ENCODE data around the gene KRTAP22-2. TPM values are rescaled to one million over a fixed set of nuclear protein-coding genes. Genes with fewer than 3 reads are reported as not detected.

Gene KRTAP22-2
- total and polyA plus RNA-seq, 2 of the 4 experiments (the other 2 are of a cell fraction), result not detected

DNA sequence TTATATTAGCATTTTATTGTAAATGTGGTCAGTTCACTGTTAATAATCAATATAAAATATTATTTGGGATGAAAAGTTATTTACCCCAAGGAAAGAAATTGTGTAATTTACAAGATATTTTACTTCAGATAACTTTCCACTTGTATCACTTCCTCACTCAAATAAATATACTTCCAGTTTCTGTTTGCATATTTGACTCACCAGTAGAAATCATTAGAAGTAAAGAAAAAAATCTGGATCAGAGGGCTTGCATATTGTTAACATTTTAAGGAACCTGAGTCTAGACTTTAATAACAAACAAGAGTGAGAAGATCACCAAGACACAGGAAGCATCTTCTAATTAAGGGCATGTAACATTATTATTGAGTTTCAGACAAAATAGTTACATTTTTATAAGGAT lies 29.9 kb upstream of the KRTAP22-2 start:
- Histone ChIP-seq H3K9ac (ENCODE audit: low read depth, low read length) (no peak overlapping the region), H3K4me1 (ENCODE audit: control insufficient read depth, insufficient read depth, low read length) (no peaks in the 10 kb centered on the region), H4K5ac (ENCODE audit: low read depth, low read length) (no peak overlapping the region), H3K27ac (ENCODE audit: insufficient read depth, low read length) (no peak overlapping the region), H2AFZ (replicated peaks; ENCODE audit: low read length, poor library complexity) (no peak overlapping the region), H2BK15ac (ENCODE audit: low read depth, low read length) (no peak overlapping the region), H2BK5ac (ENCODE audit: low read depth, low read length, poor library complexity, severe bottlenecking) (no peak overlapping the region), H3K14ac (replicated peaks; ENCODE audit: low read depth, low read length) (no peak overlapping the region), H3K4me2 (ENCODE audit: low read depth, low read length) (no peak overlapping the region), H3K9me1 (ENCODE audit: insufficient read depth, low read length) (no peaks in the 10 kb centered on the region), H4K20me1 (ENCODE audit: insufficient read depth, low read length) (no peaks in the 10 kb centered on the region), H2AK5ac (ENCODE audit: low read depth, low read length) (no peak overlapping the region), H2BK20ac (ENCODE audit: low read depth, low read length) (no peak overlapping the region), H2AK9ac (replicated peaks; ENCODE audit: low read depth, low read length, poor library complexity) (no peak overlapping the region), H2BK120ac (ENCODE audit: low read depth, low read length) (no peak overlapping the region), H3K56ac (ENCODE audit: extremely low read depth, insufficient read depth, low read length) (no peak overlapping the region), H4K91ac (ENCODE audit: insufficient read depth, low read depth, low read length) (no peak overlapping the region), H3K79me1 (ENCODE audit: low read depth in 1 of 2, low read length in 2 of 2) (no peaks in the 10 kb centered on the region), H3K4me3 (ENCODE audit: insufficient read depth, low read depth, low read length) (no peak overlapping the region), H3K36me3 (ENCODE audit: control insufficient read depth, insufficient read depth, low read length) (no peaks in the 10 kb centered on the region), H3K27me3 (ENCODE audit: control insufficient read depth, insufficient read depth, low read length) (no peaks in the 10 kb centered on the region), H3K18ac (ENCODE audit: low read depth, low read length) (no peak overlapping the region), H3K9me3 (ENCODE audit: control insufficient read depth, insufficient read depth, low read length) (peaks cover 15% of the 10 kb centered on the region), H4K8ac (ENCODE audit: low read depth in 2 of 2, low read length in 2 of 2) (no peak overlapping the region), H3K4ac (ENCODE audit: low read depth, low read length) (no peak overlapping the region), H3K23ac (ENCODE audit: low read depth, low read length) (no peak overlapping the region)
- TF ChIP-seq NFE2L2 (IDR thresholded peaks at IDR 0.05; ENCODE audit: low read depth, low read length), result no peak
- TF ChIP-seq MAZ (IDR thresholded peaks at IDR 0.05; ENCODE audit: borderline replicate concordance, low read depth, low read length), result no peak
- no peak for TF ChIP-seq RFX5 (IDR thresholded peaks at IDR 0.05; ENCODE audit: low read depth, low read length)
- no peak for TF ChIP-seq BHLHE40 (IDR thresholded peaks at IDR 0.05; ENCODE audit: low read depth, low read length)
- TF ChIP-seq MAFK (IDR thresholded peaks at IDR 0.05; ENCODE audit: low read depth, low read length), result no peak
- TF ChIP-seq SMC3 (IDR thresholded peaks at IDR 0.05; ENCODE audit: low read depth, low read length), result no peak
- no peak for TF ChIP-seq FOS (IDR thresholded peaks at IDR 0.05; ENCODE audit: low read depth, low read length)
- TF ChIP-seq, protein P1, sequence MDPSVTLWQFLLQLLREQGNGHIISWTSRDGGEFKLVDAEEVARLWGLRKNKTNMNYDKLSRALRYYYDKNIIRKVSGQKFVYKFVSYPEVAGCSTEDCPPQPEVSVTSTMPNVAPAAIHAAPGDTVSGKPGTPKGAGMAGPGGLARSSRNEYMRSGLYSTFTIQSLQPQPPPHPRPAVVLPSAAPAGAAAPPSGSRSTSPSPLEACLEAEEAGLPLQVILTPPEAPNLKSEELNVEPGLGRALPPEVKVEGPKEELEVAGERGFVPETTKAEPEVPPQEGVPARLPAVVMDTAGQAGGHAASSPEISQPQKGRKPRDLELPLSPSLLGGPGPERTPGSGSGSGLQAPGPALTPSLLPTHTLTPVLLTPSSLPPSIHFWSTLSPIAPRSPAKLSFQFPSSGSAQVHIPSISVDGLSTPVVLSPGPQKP (IDR thresholded peaks at IDR 0.05; ENCODE audit: borderline replicate concordance, low read depth, low read length), result no peak
- no peak for TF ChIP-seq POLR2A (IDR thresholded peaks at IDR 0.05; ENCODE audit: low read depth, low read length)
- TF ChIP-seq RAD21 (IDR thresholded peaks at IDR 0.05; ENCODE audit: low read length), result no peak
- no peak for TF ChIP-seq MXI1 (IDR thresholded peaks at IDR 0.05; ENCODE audit: borderline replicate concordance, low read depth, low read length)
- no peak for TF ChIP-seq RCOR1 (IDR thresholded peaks at IDR 0.05; ENCODE audit: insufficient replicate concordance, low read length)
- TF ChIP-seq, protein P2, sequence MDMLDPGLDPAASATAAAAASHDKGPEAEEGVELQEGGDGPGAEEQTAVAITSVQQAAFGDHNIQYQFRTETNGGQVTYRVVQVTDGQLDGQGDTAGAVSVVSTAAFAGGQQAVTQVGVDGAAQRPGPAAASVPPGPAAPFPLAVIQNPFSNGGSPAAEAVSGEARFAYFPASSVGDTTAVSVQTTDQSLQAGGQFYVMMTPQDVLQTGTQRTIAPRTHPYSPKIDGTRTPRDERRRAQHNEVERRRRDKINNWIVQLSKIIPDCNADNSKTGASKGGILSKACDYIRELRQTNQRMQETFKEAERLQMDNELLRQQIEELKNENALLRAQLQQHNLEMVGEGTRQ (IDR thresholded peaks at IDR 0.05; ENCODE audit: low read depth, low read length), result no peak
- TF ChIP-seq, protein P3, sequence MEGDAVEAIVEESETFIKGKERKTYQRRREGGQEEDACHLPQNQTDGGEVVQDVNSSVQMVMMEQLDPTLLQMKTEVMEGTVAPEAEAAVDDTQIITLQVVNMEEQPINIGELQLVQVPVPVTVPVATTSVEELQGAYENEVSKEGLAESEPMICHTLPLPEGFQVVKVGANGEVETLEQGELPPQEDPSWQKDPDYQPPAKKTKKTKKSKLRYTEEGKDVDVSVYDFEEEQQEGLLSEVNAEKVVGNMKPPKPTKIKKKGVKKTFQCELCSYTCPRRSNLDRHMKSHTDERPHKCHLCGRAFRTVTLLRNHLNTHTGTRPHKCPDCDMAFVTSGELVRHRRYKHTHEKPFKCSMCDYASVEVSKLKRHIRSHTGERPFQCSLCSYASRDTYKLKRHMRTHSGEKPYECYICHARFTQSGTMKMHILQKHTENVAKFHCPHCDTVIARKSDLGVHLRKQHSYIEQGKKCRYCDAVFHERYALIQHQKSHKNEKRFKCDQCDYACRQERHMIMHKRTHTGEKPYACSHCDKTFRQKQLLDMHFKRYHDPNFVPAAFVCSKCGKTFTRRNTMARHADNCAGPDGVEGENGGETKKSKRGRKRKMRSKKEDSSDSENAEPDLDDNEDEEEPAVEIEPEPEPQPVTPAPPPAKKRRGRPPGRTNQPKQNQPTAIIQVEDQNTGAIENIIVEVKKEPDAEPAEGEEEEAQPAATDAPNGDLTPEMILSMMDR (conservative IDR thresholded peaks at IDR 0.05; ENCODE audit: low read depth, low read length), result no peak
- no peak for TF ChIP-seq CEBPB (IDR thresholded peaks at IDR 0.05; ENCODE audit: low read depth, low read length)
- no peak for TF ChIP-seq CHD1 (IDR thresholded peaks at IDR 0.05; ENCODE audit: low read depth, low read length)
- ATAC-seq (ENCODE audit: low read depth) (no peak), DNase-seq (no peak)
- intact Hi-C loops (cut with micrococcal nuclease), result no loop called here
- POLR2A ChIA-PET (ENCODE audit: unreplicated experiment), result no interaction called here
- in situ Hi-C loops (cut with MboI; ENCODE audit: low sequenced_read_pairs), result no loop called here
- dilution Hi-C loops (cut with HindIII; ENCODE audit: low sequenced_read_pairs, unreplicated experiment), result no loop called here
- BruUV-seq (replicated peaks), result no TSS peak
- CTCF ChIA-PET, result no interaction called here
